Astrocyte of the hippocampus (primary cell): ENCODE measurements around the gene EEFSEC.

ENCODE experiments used
- DNase-seq: peaks from one replicate; pipeline ENCODE4 v3.0.0; 2011; ENCODE audit warnings: low read depth, low spot score

The EEFSEC gene

DNA sequence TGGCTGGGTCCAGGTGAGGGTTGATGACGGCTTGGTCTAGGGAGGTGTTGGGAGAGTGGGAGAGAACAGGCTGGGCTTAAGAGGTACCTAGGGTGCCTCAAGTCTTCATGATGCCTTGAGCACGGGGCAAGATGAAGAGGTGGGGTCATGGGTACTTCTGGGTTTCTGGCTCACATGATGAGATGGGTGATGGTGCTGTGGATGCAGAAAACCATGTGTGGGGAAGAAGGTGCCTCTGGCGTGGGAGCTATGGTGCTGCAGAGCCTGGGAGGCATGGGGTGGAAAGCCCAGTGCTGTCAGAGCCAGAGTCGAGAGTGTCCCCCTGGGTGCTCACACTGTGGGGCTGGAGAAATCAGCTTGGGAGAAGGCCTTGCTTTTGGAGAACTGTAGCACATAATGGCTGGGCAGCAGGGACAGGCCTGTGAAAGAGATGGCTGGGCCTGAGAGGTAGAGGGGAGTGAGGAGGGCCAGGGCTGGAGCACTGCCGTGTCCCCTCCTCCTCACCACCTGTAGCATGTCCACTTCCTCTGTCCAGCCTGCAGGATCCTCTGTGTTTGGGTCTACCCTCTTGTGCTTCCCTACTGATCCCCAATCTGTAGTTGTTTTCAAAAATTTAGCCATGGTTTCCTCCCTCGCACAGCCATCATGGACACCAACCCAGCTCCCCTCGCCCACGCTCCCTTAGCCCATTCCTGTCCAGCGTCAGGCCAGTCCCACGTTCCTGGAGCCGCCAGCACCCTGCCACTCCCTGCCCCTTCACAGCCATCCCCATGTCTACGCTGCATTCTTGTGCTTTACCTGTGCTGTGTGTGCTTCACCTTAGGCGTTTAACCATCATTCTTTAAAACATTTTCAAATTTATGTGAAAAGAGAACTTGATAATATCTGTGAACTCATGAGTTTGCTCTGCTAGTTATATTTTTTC is 132.0 kb downstream of the EEFSEC start:
- DNase-seq = no peak

DNA sequence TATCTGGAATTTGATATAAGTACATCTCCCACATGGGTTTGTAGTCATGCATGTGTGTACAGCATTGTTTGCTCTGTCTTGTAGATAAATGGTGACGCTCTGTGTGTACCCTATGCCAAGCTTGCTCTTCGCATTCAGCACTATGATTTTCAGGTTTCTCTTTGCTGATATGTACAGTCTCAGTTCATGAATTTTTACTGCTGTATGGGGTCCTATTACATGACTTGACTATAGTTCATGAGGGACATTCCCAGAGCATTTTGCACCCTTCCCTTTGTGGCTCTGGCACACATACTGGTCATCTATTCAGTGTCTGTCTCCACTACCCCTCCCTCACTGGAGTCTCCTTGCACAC is 132.7 kb downstream of the EEFSEC start:
- DNase-seq = no peak

DNA sequence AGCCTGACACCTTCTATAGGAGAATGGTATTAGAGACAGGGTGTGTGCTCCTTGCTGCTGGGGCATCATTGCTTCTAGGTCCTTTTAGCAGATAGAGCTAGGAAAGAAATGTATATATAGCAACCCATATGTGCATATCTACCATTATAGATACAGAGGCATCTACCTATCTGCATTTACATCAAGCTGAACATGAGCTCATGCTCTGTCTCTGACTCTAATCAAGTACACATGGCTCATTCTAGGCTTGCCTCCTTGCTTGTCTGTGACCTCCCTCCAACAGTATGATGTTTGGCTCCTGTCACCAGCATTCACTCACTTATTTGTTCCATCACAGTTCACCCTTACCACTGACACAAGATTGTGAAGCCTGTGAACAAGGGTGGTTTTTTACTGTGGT is 133.4 kb downstream of the EEFSEC start:
- no peak for DNase-seq

DNA sequence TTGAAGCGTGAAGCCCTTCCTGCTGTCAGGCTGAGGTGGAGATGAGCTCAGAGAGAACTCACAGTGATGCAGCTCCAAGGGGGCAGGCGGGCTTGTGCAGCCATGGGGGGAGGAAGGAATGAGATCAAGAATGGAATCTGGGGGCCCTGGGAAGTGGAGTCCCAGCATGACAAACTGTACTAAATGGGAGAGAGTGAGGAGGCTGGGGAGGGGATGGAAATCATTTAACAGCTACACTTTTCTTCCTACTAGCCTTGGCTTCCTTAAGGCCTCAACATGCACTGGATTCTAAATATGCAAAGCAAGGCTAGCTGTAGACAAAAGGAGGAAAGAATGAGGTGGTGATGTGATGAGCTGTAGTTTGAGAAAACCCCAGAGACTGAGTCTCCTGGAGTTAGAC is 133.9 kb downstream of the EEFSEC start:
- no peak for DNase-seq

DNA sequence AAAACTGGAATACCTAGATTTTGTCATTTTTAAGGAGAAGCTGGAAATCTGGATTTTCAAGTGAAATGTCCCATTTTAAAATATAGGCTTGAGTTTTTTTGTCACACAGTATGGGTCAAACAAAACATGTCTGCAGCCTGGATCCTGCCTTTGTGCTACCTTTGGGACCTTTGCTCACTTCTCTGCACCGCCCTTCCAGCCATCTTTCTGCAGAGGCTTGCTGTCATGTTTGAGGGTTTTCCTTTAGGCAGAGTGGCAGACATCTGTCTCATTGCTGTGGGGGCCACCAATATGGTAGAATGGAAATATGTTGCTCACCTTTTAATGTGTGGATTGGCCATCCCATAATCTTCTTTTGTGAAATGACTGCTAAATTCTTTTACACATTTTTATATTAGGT is 136.3 kb downstream of the EEFSEC start:
- no peak for DNase-seq

DNA sequence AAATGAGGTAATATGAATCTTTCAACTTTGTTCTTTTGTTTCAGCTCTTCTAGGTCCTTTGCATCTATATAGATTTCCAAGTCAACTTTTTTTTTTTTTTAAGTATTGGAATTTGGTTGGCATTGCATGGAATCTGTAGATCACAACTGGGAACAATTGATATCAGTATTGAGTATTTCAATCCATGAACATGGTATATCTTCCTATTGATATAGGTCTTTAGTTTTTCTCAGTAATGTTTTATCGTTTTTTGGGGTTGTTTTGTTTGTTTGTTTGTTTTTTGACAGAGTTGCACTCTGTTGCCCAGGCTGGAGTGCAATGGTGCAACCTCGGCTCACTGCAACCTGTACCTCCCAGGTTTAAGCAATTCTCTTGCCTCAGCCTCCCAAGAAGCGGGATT is 137.2 kb downstream of the EEFSEC start:
- DNase-seq = no peak

DNA sequence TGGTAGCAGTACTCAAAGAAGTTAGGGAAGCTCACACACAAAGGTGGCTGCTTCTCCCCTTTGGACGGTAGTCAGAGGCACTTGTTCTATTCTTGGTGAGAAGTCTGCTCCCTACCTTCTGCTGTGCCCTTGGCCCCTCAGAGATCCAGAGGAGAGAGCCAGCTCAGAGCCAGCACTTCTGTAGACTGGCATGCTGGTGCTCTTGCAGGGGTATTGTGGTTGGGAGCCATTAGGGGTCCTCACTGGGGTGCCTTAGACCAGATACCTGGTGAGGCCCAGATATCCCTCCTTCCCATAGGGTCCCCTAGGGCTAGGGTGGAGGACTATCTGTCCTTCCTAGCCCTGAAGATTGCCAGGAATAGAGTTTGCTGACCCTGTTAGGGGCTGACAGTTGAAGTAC is 140.6 kb downstream of the EEFSEC start:
- DNase-seq = no peak

DNA sequence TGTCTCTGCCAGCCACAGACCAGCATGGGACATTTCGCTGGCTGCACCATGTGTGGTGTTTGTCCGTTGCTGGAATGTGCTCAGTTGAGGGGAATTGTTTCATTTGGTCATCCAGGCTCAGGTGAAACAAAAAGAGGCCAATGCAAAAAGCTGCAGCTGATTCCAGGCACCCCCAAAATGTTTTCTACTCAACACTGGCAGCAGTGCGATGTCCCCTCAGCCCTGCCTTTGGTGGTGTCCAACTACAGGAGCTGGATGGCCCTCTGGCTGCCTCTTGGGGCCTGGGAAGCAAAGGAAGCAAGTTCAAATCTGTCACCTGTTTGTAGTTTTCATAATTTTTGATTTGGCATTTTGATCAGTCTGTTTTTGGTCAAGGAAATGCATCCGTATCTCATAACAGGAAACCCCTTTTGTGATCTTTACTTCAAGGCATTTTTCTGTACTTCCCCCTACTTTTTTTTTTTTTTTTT is 141.8 kb downstream of the EEFSEC start:
- DNase-seq = no peak

DNA sequence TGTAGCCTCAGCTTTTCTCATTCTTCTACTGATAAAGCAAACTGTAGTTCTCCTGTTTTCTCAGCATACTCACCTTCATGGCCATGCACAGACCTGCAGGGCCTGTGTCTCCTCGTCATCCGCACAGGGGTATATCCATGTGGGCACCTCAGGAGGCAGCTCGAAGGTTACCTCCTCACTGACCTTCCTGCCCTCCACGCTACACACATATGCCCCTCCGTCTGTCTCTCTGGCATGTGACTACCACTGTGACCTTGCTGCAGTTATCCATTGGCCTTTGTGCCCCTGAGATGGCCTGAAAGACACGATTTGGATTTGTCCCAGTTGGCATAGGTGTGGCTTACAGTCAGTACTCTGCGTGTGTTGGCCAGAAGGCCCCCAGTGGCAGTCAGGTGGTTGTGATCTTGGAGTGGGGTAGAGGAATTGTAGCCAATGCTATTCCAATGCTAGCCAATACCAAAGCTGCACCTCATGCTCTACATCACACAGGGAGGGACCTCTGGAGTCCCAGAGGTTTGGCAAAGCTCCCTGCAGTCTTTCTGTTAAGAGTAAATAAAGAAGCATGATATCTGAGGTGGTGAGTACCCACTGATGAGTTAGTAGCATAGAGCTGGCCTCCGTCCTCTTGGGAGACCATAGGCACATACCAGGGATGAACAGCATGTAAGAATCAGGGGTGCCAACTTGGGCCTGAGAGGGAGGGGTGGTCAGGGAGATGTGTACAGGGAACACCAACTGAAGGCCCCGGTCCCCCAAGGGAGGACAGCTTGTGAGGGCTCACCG is 143.4 kb downstream of the EEFSEC start:
- DNase-seq = no peak

DNA sequence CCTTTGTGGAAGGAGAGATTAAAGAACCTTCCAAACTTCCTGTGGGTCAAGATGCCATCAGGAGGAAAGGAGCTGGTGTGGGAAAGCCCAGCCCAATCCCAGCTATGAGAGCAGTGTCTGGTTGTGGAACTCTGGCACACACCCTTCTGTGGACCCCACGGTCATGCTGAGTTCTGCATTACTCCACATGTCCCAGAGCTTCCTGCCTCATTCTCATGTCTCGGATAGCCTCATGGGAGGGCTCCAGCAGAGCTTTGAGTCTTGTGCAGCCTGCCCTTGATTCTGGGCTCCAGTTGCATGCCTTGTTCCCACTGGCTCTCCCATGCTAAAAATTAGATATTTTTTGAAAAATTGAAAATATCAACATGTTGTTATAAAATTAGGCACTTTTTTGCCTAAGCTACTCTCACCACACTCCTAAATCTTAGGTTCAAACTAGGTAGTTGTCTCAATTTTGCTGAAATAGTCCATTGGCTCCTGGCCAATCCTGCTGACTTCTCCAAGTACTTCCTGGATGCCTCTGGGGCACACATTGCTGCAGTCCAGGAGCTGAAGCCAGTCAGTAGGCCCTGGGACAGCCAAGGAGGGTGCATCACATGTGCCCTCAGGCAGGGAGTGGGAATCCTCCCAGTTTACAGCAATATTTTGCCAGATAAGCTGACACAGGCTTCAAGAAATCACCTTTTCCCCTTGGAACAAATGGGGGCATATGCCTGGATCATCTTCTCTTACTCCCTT is 144.3 kb downstream of the EEFSEC start:
- no peak for DNase-seq

DNA sequence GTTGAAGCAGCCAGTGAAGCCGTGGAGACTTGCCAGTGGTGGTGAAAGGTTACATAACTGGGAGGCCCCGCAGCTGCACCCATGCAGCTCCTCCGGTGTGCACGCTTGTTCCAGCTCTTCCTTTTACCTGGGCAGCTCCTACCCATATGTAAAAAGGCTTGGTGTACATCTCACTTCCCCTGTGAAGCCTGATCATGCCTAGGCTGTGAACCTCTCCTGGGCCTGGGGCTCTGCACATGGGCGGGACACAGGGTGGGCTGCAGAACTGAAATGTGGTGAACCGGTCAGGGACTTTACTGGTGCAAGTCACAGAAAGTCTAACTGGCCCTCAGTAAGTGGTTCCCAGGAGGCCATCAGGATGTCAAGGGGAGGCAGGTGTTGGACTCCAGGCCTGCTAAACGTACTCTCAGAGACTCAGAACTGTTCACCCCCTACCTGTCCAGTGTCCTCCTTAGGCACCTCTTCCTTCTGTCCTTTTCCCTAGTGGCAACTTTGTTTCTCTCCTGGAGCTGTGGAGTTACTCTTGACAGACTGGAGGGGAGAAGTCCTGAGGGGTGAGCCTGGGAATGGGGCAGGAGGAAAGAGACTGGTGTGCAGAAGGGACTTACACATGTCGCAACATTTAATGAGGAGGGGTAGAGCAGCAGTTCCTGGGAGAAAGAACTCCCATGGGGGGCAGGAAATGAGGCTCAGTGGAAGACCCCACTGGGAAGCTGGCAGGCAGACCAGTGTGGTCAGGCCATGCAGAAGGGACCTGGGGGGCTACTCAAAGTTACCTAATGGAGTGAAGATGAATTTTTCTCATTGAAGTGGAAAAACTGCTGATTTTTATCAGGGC is 148.1 kb downstream of the EEFSEC start:
- DNase-seq = no peak

DNA sequence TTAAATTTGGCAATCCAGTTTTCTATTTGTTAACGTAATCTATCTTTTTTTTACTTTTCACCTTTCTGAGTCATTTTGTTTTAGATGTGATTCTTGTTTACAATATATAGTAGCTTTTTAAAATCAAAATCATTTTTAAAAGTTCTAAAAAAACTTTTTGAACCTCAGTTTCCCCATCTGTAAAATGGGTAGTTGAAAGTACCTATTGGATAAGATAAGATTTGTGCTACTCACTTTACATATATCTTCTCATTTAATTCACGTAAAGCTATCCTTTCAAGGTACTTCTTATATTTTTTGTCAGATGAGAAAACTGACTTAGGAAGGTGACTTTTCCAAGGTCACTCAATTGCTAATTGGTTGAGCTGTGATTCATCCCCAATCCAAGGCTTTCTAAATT is 153.2 kb downstream of the EEFSEC start:
- DNase-seq = no peak

DNA sequence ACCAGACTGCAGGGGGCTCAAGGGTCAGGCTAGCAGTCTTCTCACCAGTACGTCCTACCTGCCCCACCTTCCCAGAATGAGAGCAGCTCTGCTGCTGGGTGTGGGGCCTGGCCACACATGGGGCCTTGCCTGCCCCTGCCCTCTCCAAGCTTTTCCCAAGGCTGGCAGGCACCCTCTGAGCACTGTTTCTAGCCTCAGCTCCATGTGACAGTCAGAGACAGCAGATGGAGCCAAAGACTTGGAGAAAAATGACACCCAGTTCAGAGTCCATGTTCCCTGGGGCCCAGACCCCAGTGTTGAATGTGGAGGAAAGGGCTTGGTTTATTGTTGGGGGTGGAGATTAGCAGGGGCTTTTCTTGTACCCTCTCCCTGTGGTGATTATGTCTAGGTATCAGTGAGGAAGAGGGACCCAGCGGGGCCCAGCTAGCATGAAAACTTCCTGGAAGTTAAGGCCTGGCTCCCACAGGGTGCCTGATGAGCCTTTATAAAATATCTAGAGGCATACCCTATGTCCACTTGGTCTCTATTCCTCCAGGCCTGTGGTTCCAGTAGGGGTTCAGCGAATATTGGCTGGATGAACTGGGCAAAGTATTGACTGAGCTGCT is 153.8 kb downstream of the EEFSEC start:
- no peak for DNase-seq

DNA sequence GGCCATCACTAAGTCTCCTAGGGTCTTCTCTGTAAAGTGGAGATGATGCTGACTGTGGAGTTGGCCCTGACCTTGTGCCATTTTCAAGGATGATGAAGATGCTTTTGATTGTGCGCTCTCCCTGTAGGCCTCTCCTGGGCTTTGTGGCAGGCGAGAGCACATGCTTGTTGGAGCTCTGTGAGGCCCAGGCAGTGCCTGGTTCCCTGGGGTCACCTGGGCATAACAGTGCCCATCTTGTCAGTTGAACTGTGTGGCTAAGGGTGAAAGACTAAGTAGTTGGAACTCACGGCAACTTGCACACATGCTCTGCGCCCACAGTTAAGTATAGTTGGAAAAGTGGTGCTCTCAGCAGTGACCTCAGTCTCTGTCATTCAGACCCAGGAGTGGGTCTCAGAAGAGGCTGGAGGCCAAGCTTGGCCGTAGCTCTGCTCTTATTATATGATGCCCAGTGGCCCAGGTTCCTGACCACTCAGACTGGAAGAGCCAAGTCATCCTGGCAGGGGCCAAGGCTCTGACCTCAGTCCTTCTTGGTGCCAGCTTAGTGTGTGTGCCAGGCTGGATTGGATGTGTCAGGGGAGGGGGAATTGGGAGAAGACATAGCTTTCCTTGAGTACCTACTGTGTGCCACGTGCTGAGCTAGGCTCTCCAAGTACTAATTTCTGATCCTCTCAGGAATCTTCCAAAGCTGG is 154.6 kb downstream of the EEFSEC start:
- no peak for DNase-seq

DNA sequence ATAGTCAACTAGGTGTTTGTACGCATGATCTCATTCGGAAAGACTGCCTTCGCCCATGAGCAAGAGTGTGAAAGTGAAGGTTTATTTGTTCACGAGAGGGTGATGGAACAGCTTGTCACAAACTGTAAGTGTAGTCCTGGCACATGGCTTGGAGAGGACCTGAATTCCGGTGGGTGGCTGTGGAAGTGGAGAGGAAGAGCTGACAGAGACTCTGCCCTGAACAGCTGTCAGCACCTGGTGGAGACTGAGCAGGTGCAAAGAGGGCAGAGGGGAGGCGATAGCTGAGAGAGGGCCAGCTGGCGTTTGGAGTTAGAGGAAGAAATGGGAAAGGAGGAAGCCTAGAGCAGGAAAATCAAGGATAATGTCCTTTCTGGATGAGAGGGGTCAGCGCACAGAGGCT is 155.7 kb downstream of the EEFSEC start:
- no peak for DNase-seq

DNA sequence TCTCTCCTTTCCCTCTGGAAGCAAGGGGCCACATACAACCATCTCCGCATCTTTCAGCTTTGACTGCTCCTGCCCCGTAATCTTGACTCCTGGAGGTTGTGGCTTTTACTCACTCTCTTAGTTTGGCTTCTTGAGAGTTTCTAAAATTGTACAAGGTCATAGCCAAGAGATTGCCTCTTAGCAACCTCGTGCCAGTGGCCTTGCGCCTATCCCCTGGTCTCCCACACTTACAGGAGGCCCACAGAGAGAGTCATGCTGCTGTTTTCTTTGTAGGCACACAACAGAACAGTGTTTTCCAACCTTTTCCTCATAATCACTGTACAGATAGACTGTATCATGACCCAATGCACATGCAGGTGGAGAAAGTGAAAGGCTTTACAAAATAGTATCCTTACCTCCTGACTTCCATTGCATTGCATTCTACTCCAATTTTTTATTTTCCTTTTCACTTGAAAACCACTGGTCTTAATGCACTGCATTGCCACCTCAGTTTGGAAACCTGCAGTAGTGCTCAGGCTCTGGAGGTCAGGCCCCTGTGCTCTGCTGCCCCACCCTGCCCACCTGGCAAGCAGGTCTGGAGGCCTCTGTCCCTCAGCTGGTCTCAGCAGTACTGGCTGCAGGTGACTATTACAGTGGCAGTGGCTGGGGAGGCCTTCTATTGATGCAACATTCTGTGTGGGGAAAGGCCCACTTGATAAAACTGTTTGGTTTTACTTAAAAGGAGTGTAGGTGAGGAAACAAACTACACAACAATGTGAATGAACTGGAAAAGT is 157.2 kb downstream of the EEFSEC start:
- no peak for DNase-seq

DNA sequence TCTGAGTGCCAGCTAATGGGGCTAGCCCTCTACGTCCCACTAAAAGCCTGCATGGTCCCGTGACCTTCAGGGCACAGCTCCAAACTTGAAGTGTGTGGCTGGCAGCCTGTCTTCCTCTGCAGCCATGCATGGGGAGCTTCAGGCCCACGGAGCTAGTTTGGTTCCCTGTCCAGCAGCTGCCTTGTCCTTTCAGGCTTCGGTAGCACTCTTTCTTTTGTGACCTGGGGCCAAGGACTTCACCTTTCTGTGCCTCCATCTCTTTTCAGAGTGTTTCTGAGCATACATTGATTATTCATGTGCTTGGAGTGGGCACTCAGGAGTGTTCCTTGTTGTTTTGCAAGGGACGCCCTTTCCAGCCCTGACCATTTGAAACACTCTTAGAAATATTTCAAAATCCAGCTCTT is 158.2 kb downstream of the EEFSEC start:
- no peak for DNase-seq

DNA sequence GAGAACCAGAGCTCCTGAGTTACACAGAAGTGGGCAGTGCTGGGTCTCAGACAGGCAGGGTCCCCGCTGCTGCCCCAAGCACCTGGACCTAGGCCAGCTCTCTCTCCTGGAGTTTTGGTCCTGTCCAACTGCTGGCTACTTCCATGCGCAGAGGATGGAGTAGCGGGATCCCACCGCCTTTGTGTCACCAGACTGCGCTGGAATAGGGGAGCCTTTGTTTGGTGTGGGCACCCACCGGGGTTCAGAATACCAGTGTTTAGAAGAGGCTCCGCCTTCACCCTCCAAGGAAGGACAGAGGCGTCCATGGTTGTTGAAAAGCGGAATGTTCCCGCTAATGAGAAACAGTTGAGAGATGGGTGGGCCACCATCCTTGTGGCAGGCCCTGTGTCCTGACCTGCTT is 159.0 kb downstream of the EEFSEC start:
- DNase-seq = no peak

DNA sequence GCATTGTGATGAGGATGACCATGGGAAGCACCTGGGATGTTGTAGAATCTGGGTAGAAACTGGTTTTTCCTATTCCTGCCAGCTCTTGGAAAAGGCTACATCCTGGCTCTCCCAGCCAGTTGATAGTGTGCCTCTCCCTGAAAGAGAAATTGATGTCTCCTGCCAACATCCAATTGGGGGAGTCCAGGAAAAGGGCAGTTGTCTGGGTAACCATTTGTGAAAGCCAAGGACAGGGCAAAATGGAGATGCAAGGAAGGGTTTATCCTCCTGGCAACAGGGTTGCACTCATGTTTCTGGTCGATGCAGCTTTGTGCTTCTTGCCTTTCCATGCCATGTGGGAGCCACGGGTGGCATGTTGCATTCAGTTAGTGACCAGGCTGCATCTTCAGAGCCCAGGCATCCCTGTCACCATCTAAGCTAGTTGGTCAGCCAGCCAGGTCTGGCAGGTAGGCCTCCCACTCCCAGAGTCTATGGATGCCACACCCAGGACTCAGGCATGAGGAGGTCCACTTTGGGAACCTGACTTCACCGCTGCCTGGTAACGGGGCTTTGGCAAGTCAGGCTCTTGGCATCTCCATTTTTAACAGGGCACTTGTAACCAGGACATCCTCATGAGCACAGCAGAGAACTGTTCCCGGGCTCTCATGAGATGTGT is 159.9 kb downstream of the EEFSEC start:
- DNase-seq = no peak
